SU-DHL-6 (cell line): ENCODE data around the gene RC3H2.
"Not testable (repeated sequence)": the region's sequence is repeated elsewhere in the genome, so short reads cannot be mapped to it uniquely, and the experiment has no call there.

Experiments used
- H2AFZ ChIP-seq: fragments of 200-600 bp; sonication (generic); 2 replicates; pipeline ENCODE4 v1.6.1; 2014; ENCODE audit warnings: low read depth, mild to moderate bottlenecking, moderate library complexity, mixed read lengths, antibody characterized with exemption, low read length; ENCODE audit not compliant: severe bottlenecking
- H3F3A ChIP-seq: fragments of 200-600 bp; shearing (Covaris generic); 2 replicates; pipeline ENCODE4 v1.6.0; 2016; ENCODE audit warnings: antibody characterized with exemption, mild to moderate bottlenecking; ENCODE audit not compliant: insufficient read depth
- H3K27ac ChIP-seq: fragments of 200-600 bp; sonication (generic); 2 replicates; pipeline ENCODE4 v1.5.1; 2016; ENCODE audit warnings: low read depth, mild to moderate bottlenecking, low read length, moderate library complexity, mixed read lengths
- H3K27me3 ChIP-seq: fragments of 200-600 bp; sonication (generic), shearing (Covaris generic); 2 replicates; pipeline ENCODE4 v1.6.0; 2014; ENCODE audit warnings: mild to moderate bottlenecking, low read length
- H3K36me3 ChIP-seq: fragments of 200-600 bp; sonication (generic); 2 replicates; pipeline ENCODE4 v1.6.1; 2014; ENCODE audit warnings: mild to moderate bottlenecking, low read length, mixed read lengths
- H3K4me2 ChIP-seq: fragments of 300-600, 200-600 bp; shearing (Covaris generic), sonication (generic); 2 replicates; pipeline ENCODE4 v1.6.0; 2014; ENCODE audit warnings: low read length, low read depth, mild to moderate bottlenecking; ENCODE audit not compliant: poor library complexity, severe bottlenecking
- H3K4me3 ChIP-seq: fragments of 200-600 bp; sonication (generic); 2 replicates; pipeline ENCODE4 v1.5.1; 2014; ENCODE audit warnings: antibody characterized with exemption, low read length, mild to moderate bottlenecking, mixed read lengths; ENCODE audit not compliant: insufficient read depth, poor library complexity, severe bottlenecking
- H3K79me2 ChIP-seq: fragments of 200-600 bp; sonication (generic); 2 replicates; pipeline ENCODE4 v1.6.1; 2014; ENCODE audit warnings: mild to moderate bottlenecking, low read length, moderate library complexity; ENCODE audit not compliant: insufficient read depth
- H3K9ac ChIP-seq: fragments of 200-600 bp; sonication (generic); 2 replicates; pipeline ENCODE4 v1.7.0; 2014; ENCODE audit warnings: mild to moderate bottlenecking, low read length
- H3K9me2 ChIP-seq: fragments of 200-600 bp; sonication (generic); replicated peaks from 2 replicates; pipeline ENCODE4 v1.6.1; 2014; ENCODE audit warnings: low read length; ENCODE audit not compliant: insufficient read depth
- H3K9me3 ChIP-seq: fragments of 200-600 bp; sonication (generic); 2 replicates; pipeline ENCODE4 v1.6.1; 2014; ENCODE audit warnings: low read length, mixed read lengths; ENCODE audit not compliant: insufficient read depth
- H4K20me1 ChIP-seq: fragments of 200-600 bp; sonication (generic); 2 replicates; pipeline ENCODE4 v1.6.1; 2014; ENCODE audit warnings: low read depth, mild to moderate bottlenecking, antibody characterized with exemption, low read length, moderate library complexity, mixed read lengths
- EZH2phosphoT487 ChIP-seq: fragments of 200-600 bp; sonication (generic), shearing (Covaris generic); conservative IDR thresholded peaks from 2 replicates; pipeline ENCODE4 v1.6.1; 2018; ENCODE audit warnings: mild to moderate bottlenecking, antibody characterized with exemption, low read length, moderate library complexity, mixed read lengths
- TF ChIP-seq, protein P1 (sequence below): fragments of 200-600 bp; sonication (generic); IDR thresholded peaks from one replicate; pipeline ENCODE4 v1.5.1; 2017; ENCODE audit warnings: antibody characterized with exemption, mild to moderate bottlenecking, low read length, moderate library complexity; ENCODE audit not compliant: insufficient read depth, poor library complexity, severe bottlenecking

The RC3H2 gene

GRCh38 chr9:122812736-122813135, 92.4 kb downstream of the RC3H2 start:
- no peak overlapping the region for H3K27ac ChIP-seq
- H3K4me3 ChIP-seq: no peak overlapping the region
- no peaks in the 10 kb centered on the region for H3K36me3 ChIP-seq
- H3K79me2 ChIP-seq: no peaks in the 10 kb centered on the region
- H4K20me1 ChIP-seq: no peaks in the 10 kb centered on the region
- no peaks in the 10 kb centered on the region for H3K9me3 ChIP-seq
- no peaks in the 10 kb centered on the region for H3K9me2 ChIP-seq
- no peak overlapping the region for H2AFZ ChIP-seq
- no peak overlapping the region for H3K9ac ChIP-seq
- TF ChIP-seq, protein P1, sequence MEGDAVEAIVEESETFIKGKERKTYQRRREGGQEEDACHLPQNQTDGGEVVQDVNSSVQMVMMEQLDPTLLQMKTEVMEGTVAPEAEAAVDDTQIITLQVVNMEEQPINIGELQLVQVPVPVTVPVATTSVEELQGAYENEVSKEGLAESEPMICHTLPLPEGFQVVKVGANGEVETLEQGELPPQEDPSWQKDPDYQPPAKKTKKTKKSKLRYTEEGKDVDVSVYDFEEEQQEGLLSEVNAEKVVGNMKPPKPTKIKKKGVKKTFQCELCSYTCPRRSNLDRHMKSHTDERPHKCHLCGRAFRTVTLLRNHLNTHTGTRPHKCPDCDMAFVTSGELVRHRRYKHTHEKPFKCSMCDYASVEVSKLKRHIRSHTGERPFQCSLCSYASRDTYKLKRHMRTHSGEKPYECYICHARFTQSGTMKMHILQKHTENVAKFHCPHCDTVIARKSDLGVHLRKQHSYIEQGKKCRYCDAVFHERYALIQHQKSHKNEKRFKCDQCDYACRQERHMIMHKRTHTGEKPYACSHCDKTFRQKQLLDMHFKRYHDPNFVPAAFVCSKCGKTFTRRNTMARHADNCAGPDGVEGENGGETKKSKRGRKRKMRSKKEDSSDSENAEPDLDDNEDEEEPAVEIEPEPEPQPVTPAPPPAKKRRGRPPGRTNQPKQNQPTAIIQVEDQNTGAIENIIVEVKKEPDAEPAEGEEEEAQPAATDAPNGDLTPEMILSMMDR: no peak
- no peak for TF ChIP-seq EZH2phosphoT487
- no peak overlapping the region for H3K4me2 ChIP-seq
- H3F3A ChIP-seq: no peaks in the 10 kb centered on the region
- no peaks in the 10 kb centered on the region for H3K27me3 ChIP-seq

DNA sequence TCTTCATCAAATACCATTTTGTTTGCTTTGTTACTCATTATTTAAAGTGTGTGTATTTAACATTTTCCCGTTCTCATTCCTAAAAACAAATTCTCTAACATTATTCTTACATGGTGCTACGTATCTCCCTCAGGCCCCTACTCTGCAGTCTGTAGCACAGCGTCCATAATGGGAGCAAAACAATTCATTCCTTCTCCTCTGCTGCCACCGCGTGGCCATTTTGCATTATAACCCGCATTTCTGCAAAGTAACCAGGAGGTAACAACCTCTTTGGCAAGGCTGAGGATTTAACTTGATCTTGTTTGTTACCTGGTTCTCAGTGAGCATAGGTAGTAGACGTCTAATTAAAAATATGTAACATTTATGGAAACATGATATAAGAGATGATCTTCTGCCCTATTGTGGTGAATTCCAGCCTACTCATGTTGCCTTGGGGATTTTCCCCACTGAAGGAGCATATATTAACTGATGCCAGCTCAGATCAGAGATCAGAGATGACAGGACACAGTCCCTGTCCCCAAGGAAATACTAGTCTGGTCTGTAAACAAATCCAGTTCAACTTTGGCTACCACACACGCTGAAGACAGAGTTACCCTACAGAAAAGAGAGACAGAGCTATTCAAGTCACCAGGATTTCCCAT, 94.7 kb downstream of the RC3H2 start:
- no peak overlapping the region for H3K4me2 ChIP-seq
- no peak overlapping the region for H3K27ac ChIP-seq
- no peaks in the 10 kb centered on the region for H4K20me1 ChIP-seq
- H3K27me3 ChIP-seq: no peaks in the 10 kb centered on the region
- H3K9me2 ChIP-seq: no peaks in the 10 kb centered on the region
- H3F3A ChIP-seq: no peaks in the 10 kb centered on the region
- H3K9ac ChIP-seq: no peak overlapping the region
- TF ChIP-seq EZH2phosphoT487: no peak
- TF ChIP-seq, protein P1: peak; percentile 71
- no peak overlapping the region for H3K4me3 ChIP-seq
- no peak overlapping the region for H2AFZ ChIP-seq
- no peaks in the 10 kb centered on the region for H3K9me3 ChIP-seq
- H3K79me2 ChIP-seq: no peaks in the 10 kb centered on the region
- no peaks in the 10 kb centered on the region for H3K36me3 ChIP-seq

GRCh38 chr9:122809261-122809660, 95.9 kb downstream of the RC3H2 start:
- not testable (repeated sequence) for H3K27ac ChIP-seq, H3K4me3 ChIP-seq, H3K4me2 ChIP-seq, H3K36me3 ChIP-seq, H3K9me2 ChIP-seq, H3K27me3 ChIP-seq, H3K9me3 ChIP-seq, H3K9ac ChIP-seq, H4K20me1 ChIP-seq, H3K79me2 ChIP-seq, H3F3A ChIP-seq, H2AFZ ChIP-seq

DNA sequence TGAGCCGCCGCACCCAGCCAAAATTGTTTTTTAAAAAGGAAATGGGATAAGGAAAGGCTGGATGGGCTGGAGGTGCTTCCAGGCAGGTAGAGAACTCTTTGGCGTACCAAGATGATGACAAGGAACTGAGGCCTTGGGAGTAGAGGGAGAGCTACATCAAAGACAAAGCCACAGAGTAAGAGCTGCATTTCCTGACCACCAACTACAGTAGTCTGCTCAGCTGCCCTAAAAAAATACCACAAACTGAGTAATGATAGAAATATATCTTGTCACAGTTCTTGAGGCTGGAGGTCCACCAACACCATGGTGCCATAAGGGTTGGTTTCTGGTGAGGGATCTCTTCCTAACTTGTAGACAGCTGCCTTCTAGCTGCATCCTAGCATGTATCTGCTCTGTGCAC, 97.0 kb downstream of the RC3H2 start:
- no peak overlapping the region for H3K9ac ChIP-seq
- no peaks in the 10 kb centered on the region for H3K27me3 ChIP-seq
- no peak overlapping the region for H2AFZ ChIP-seq
- H3F3A ChIP-seq: no peaks in the 10 kb centered on the region
- H3K79me2 ChIP-seq: no peaks in the 10 kb centered on the region
- no peaks in the 10 kb centered on the region for H3K36me3 ChIP-seq
- H3K4me2 ChIP-seq: no peak overlapping the region
- TF ChIP-seq, protein P1: no peak
- no peak for TF ChIP-seq EZH2phosphoT487
- no peak overlapping the region for H3K4me3 ChIP-seq
- H3K27ac ChIP-seq: no peak overlapping the region
- H4K20me1 ChIP-seq: no peaks in the 10 kb centered on the region
- H3K9me3 ChIP-seq: no peaks in the 10 kb centered on the region
- H3K9me2 ChIP-seq: no peaks in the 10 kb centered on the region
